Measurements from ENCODE around the gene EIF4B. TPM values are rescaled to one million over a fixed set of nuclear protein-coding genes. Genes with fewer than 3 reads are reported as not detected.

EIF4B gene
- total RNA-seq, 2 donors from 2014 or later: 279 to 338 TPM

GRCh38 chr12:53091756-53092155 lies 85.5 kb downstream of the EIF4B start:
- no peak overlapping the region for H3K4me3 ChIP-seq
- ATAC-seq (ENCODE audit: insufficient number of reproducible peaks, low FRiP score, low read depth): no peak
- TF ChIP-seq CTCF (IDR thresholded peaks at IDR 0.05): no peak

More at GRCh38 chr12:53091756-53092155, 85.5 kb downstream of the EIF4B start:
- no peak for DNase-seq (ENCODE audit: low spot score)
- peaks cover 5 to 15% of the 10 kb centered on the region in 2 donors for H3K4me1 ChIP-seq (ENCODE audit: control insufficient read depth in 1 of 2, low read depth in 2 of 2)
- H3K9me3 ChIP-seq: no peaks in the 10 kb centered on the region
- no peak overlapping the region for H3K27ac ChIP-seq
- H3K27me3 ChIP-seq (replicated peaks; ENCODE audit: insufficient read depth): no peaks in the 10 kb centered on the region
- no peaks in the 10 kb centered on the region for H3K36me3 ChIP-seq

Other genes starting within 250 kb of the EIF4B start
- gene KRT76, start 229.1 kb upstream of the EIF4B start, total RNA-seq: not detected
- not detected for gene KRT3, start 210.3 kb upstream of the EIF4B start, total RNA-seq
- gene KRT4, start 192.3 kb upstream of the EIF4B start, total RNA-seq: not detected
- not detected for gene KRT79, start 172.1 kb upstream of the EIF4B start, total RNA-seq
- not detected for gene KRT78, start 157.5 kb upstream of the EIF4B start, total RNA-seq
- 100 to 1,000 TPM; 130 to 175 TPM for gene KRT8, start 101.4 kb upstream of the EIF4B start, total RNA-seq
- 10 to 100 TPM; 21.5 to 38.3 TPM for gene KRT18, start 57.3 kb upstream of the EIF4B start, total RNA-seq
- 100 to 1,000 TPM; 292 to 307 TPM for gene TNS2, start 43.6 kb downstream of the EIF4B start, total RNA-seq
- 10 to 100 TPM; 68.0 to 94.8 TPM for gene SPRYD3, start 72.9 kb downstream of the EIF4B start, total RNA-seq
- 1,000 to 10,000 TPM; 1,999 to 2,150 TPM for gene IGFBP6, start 91.2 kb downstream of the EIF4B start, total RNA-seq
- gene SOAT2, start 97.0 kb downstream of the EIF4B start, total RNA-seq: under 1 TPM; 0.81 to 0.99 TPM
- 10 to 100 TPM; 22.2 to 28.4 TPM for gene ZNF740, start 174.3 kb downstream of the EIF4B start, total RNA-seq
- 10 to 100 TPM; 70.8 to 89.5 TPM for gene CSAD, start 174.5 kb downstream of the EIF4B start, total RNA-seq
- gene ITGB7, start 200.8 kb downstream of the EIF4B start, total RNA-seq: 1 to 10 TPM; 2.1 to 8.3 TPM
- gene RARG, start 225.8 kb downstream of the EIF4B start, total RNA-seq: 10 to 100 TPM; 25.7 to 37.5 TPM